ENCODE data around the gene BORCS8.
A peak's percentile ranks its signal among the peaks of the same experiment; 100 is the strongest.
"Not testable (repeated sequence)": the region's sequence is repeated elsewhere in the genome, so short reads cannot be mapped to it uniquely, and the experiment has no call there.

Gene BORCS8

GRCh38 chr19:19148504-19148903 lies 43.4 kb downstream of the BORCS8 start:
- not testable (repeated sequence) for DNase-seq (ENCODE audit: low spot score)

- DNase-seq (ENCODE audit: low spot score): no peak
Observed at GRCh38 chr19:19147344-19147743, 44.6 kb downstream of the BORCS8 start.

- no peak for DNase-seq (ENCODE audit: low spot score)
Observed at GRCh38 chr19:19146865-19147264, 45.1 kb downstream of the BORCS8 start.

GRCh38 chr19:19145684-19146608 lies 46.0 kb downstream of the BORCS8 start:
- no peak for DNase-seq (ENCODE audit: low spot score)

GRCh38 chr19:19145281-19145680 lies 46.7 kb downstream of the BORCS8 start:
- DNase-seq (ENCODE audit: low spot score): no peak

GRCh38 chr19:19142347-19142746 lies 49.6 kb downstream of the BORCS8 start:
- no peak for DNase-seq (ENCODE audit: low spot score)

- no peak for DNase-seq (ENCODE audit: low spot score)
Observed at GRCh38 chr19:19140476-19140875, 51.5 kb downstream of the BORCS8 start.

- DNase-seq (ENCODE audit: low spot score): no peak
Observed at GRCh38 chr19:19139876-19140229, 52.1 kb downstream of the BORCS8 start.

- DNase-seq (ENCODE audit: low spot score): peak; percentile 96
Observed at GRCh38 chr19:19138109-19138981, 53.6 kb downstream of the BORCS8 start, which contains the start of gene TMEM161A. TSS of gene TMEM161A (minus strand) at chr19:19138478. CDS start at chr19:19138428, 50 bp downstream.

DNA sequence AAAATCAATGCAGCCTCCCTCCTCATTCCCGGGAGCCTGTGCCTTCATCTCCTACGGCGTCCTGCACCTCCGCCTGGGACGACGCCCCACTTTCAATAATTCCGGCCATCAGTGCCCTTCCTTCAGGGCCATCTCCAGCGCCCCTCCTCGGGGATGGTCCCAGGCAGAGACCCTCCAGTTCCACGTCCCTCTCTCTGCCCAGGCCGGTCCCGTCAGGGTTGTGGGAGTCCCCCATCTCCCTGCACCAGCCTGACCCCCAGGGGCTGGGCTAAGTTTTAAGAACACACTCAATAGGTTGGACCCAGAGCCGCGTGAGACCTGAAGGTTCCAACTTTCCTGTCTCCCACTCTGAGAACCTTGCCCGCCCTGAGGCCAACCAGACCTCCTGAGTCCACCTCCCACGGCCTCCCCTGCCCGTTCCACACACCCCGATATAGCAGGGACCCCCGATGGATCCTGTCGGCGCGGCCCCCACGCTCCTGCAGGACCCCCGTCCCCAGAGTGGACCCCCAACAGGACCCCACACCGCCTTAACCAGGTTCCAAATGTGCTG lies 54.3 kb downstream of the BORCS8 start:
- DNase-seq (ENCODE audit: low spot score): no peak

DNA sequence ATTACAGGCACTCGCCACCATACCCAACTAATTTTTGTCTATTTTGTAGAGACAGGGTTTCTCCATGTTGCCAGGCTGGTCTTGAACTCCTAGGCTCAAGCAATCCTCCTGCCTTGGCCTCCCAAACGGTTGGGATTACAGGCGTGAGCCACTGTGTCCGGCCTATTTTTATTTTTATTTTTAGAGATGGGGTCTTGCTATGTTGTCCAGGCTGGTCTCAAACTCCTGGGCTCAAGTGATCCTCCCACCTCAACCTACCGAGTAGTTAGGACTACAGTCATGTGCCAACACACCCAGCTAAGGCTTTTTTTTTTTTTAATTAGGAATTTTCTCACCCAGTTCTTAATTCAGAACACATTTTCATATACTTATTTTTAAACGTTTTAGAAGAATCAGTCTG lies 56.2 kb downstream of the BORCS8 start:
- not testable (repeated sequence) for DNase-seq (ENCODE audit: low spot score)

- DNase-seq (ENCODE audit: low spot score): no peak
Observed at GRCh38 chr19:19134687-19135158, 57.2 kb downstream of the BORCS8 start.

GRCh38 chr19:19133985-19134384 lies 58.0 kb downstream of the BORCS8 start:
- no peak for DNase-seq (ENCODE audit: low spot score)

DNA sequence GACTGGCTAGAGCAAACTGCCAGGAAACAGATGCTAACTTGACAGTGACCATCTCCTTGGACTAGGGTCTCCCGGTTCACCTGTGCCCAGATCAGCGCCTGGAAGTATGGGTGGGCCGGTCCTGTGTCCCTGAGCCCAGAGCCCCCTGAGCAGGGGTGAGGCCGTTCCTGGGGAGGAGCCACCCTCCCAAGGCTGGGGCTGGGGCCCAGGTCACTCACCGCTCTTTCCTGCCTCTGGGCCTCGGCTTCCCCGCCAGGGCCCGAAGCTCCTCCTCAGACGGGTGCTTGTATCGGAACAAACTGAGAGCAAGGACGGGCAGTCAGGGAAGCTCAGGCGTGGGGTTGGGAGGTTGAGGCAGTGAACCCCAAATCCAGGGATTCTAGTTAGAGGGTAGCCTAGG lies 59.0 kb downstream of the BORCS8 start:
- no peak for DNase-seq (ENCODE audit: low spot score)

DNA sequence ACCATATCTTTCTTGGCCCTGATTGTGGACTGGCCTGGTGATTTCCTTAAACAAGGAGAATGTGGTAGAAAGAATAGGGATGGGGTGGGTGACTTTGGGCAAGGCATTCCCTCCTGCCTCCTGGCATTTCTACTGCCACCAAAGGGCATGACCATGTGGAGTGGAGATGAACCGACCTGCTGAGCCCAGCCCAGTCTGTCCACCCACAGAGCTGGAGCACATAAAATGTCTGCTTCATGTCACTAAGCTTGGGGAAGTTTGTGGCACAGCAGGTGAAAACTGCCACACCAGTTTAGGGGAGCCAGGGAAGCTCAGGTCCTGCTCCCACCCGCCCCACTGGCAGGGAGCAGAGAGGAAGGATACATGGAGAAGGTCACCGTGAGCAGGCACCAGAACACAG lies 60.0 kb downstream of the BORCS8 start:
- DNase-seq (ENCODE audit: low spot score): no peak

Measured in pons (tissue), 1 donor.